Nephron (organoid): Measurements from ENCODE around the gene AK5.

ENCODE experiments used
- H3K27ac Mint-ChIP-seq, 3 experiments: 2 replicates each; pipeline ENCODE4 v1.8.0; 2020; ENCODE audit warnings: mixed read lengths in 3 of 3, mild to moderate bottlenecking in 2 of 3, moderate library complexity in 1 of 3
- H3K27me3 Mint-ChIP-seq: 2 replicates; pipeline ENCODE4 v1.8.0; 2021; ENCODE audit warnings: low read depth, mild to moderate bottlenecking, moderate library complexity, mixed read lengths
- H3K36me3 Mint-ChIP-seq: 2 replicates; pipeline ENCODE4 v1.8.0; 2020; ENCODE audit warnings: low read depth, mixed read lengths
- H3K4me1 Mint-ChIP-seq: 2 replicates; pipeline ENCODE4 v1.8.0; 2020; ENCODE audit warnings: mixed read lengths
- H3K4me3 Mint-ChIP-seq, 3 experiments: 2 replicates each; pipeline ENCODE4 v1.8.0; 2020; ENCODE audit warnings: mild to moderate bottlenecking in 3 of 3, mixed read lengths in 3 of 3, moderate library complexity in 2 of 3
- H3K9me3 Mint-ChIP-seq: 2 replicates; pipeline ENCODE4 v1.8.0; 2020; ENCODE audit warnings: mixed read lengths
- CTCF ChIP-seq, 3 experiments: fragments of 200-600 bp; sonication (generic); IDR thresholded peaks; one replicate each; pipeline ENCODE4 v1.5.0; 2021; ENCODE audit warnings: antibody characterized with exemption in 3 of 3; ENCODE audit not compliant: unreplicated experiment in 3 of 3

The AK5 gene

DNA sequence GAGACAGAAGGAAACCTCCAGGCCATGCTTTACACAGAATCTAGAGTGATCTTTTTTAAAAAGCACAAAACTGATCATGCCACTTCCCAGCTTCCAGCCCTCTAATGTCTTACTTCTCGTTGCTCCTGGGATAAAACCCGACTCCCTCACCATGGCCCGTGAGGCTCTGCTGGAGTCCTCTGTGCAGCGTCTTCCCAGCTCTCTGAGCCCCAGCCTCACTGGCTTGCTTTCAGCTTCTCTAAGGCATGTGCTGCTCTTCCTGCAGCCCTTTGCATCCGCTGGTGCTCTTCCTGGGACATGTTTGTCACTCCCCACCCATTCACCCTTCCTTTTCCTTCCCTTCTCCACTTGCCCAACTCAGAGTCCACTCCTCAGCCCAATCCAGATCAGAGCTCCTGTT is 184.1 kb downstream of the AK5 start:
- H3K9me3 Mint-ChIP-seq = no peaks in the 10 kb centered on the region
- no peak overlapping the region for H3K4me3 Mint-ChIP-seq
- H3K4me1 Mint-ChIP-seq = no peaks in the 10 kb centered on the region
- no peaks in the 10 kb centered on the region for H3K36me3 Mint-ChIP-seq
- H3K27me3 Mint-ChIP-seq = no peaks in the 10 kb centered on the region
- TF ChIP-seq CTCF (IDR thresholded peaks at IDR 0.05; ENCODE audit: unreplicated experiment in 3 of 3) = no peak
- no peak overlapping the region for H3K27ac Mint-ChIP-seq

DNA sequence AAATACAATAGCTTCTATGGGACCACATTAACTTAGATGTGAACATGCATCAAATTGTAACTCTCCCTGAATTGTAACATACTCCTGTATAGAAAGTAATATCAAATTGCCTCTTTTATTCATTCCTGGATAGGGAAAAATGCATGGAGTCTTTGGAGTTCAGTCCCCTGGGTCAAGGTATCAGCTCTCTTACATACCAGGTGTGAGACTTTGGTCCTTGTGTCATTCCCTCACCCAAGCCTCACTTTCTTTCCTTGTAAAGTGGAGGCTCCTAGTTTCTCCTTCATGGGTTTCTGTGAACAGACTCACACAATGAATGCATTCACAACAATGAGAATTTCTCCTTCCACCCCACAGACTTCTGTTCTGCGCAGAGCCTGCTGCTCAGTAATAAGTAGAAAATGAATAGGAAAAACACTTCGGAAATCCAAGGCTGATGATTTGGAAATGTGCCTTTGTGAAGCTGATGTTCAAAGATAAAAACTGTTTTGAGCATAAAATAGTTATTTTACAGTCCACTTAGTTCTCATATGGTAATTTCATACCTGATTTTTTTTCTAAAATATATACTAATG is 185.3 kb downstream of the AK5 start:
- H3K27ac Mint-ChIP-seq = no peak overlapping the region
- H3K4me3 Mint-ChIP-seq = no peak overlapping the region
- H3K4me1 Mint-ChIP-seq = no peaks in the 10 kb centered on the region
- H3K27me3 Mint-ChIP-seq = no peaks in the 10 kb centered on the region
- no peaks in the 10 kb centered on the region for H3K9me3 Mint-ChIP-seq
- no peaks in the 10 kb centered on the region for H3K36me3 Mint-ChIP-seq
- no peak for TF ChIP-seq CTCF (IDR thresholded peaks at IDR 0.05; ENCODE audit: unreplicated experiment in 3 of 3)

DNA sequence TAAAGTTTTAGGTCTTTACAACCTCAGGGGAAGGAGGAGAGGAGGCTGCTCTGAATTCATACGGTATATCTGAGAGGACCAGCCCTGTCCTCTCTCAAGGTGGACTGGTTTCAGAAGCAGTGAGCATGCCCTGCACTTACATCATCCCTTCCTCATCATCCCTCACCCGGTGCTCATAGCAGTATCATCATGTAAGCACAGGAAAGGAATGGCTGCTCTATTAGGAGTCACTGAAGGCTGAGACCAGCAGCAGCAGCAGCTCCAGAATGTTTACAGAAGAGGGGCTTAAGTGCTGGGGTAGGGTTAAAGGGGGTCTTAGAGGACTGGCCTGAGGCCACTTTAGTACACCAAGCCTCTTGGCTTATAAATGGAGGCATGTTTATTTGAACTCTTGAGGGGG is 185.9 kb downstream of the AK5 start:
- Mint-ChIP-seq H3K4me3 (no peak overlapping the region), H3K4me1 (no peaks in the 10 kb centered on the region), H3K36me3 (no peaks in the 10 kb centered on the region), H3K27ac (no peak overlapping the region), H3K27me3 (peaks cover 1% of the 10 kb centered on the region), H3K9me3 (no peaks in the 10 kb centered on the region)
- no peak for TF ChIP-seq CTCF (IDR thresholded peaks at IDR 0.05; ENCODE audit: unreplicated experiment in 3 of 3)

- Mint-ChIP-seq H3K4me3 (no peak overlapping the region), H3K36me3 (no peaks in the 10 kb centered on the region), H3K9me3 (no peaks in the 10 kb centered on the region), H3K27me3 (peaks cover 4% of the 10 kb centered on the region), H3K27ac (no peak overlapping the region), H3K4me1 (no peaks in the 10 kb centered on the region)
- no peak for TF ChIP-seq CTCF (IDR thresholded peaks at IDR 0.05; ENCODE audit: unreplicated experiment in 3 of 3)
Observed at GRCh38 chr1:77468257-77468948, 186.6 kb downstream of the AK5 start.

DNA sequence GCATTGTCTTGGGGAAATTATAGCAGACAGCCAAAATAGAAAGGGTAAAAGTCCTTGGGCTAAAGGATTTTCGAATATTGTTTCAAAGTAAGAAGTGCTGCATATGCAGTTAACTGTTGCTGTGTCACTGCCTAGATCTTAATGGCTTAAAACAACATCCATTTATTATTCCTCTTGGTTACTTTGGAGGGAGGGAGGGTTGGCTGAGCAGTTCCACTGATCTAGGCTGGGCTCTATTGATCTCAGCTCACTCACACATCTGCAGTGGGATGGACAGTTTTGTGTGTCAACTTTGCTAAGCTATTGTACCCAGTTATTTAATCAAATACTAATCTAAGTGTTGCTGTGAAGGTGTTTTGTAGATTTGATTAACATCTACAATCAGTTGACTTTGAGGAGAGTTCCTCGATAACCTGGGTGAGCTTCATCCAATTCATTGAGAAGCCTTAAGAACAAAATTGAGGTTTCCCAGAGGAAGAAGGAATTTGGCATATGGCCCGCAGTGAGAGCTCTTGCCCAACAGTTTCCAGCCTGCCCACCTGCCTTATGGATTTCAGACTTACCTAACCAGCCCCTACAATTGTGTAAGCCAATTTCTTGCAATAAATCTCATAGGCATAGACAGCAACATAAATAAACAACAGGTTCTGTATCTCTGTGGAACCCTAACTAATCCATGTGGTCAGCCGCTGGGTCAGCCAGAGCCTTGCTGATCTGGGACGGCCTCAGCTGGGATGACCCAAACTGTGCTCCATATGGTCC is 187.3 kb downstream of the AK5 start:
- no peak for TF ChIP-seq CTCF (IDR thresholded peaks at IDR 0.05; ENCODE audit: unreplicated experiment in 3 of 3)
- Mint-ChIP-seq H3K4me3 (no peak overlapping the region), H3K9me3 (no peaks in the 10 kb centered on the region), H3K36me3 (no peaks in the 10 kb centered on the region), H3K27me3 (peaks cover 4% of the 10 kb centered on the region), H3K4me1 (no peaks in the 10 kb centered on the region), H3K27ac (no peak overlapping the region)
